ENCODE measurements around the gene SHISA9.

SHISA9 gene

DNA sequence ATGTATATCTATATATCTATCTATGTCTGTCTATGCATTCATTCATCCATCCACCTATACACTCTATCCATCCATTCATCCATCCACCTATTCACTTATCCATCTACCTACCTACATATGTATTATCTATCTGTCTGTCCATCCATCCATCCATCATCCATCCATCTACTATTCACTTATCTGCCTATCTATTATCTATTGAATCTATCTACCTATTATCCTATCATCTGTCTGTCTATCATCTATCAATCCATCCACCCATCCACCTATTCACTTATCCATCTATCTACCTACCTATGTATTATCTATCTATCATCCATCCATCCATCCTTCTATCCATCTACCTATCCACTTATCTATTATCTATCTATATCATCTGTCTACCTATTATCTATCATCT, 302.3 kb downstream of the SHISA9 start:
- DNase-seq: no peak

GRCh38 chr16:13205352-13205751, 304.0 kb downstream of the SHISA9 start:
- no peak for DNase-seq

DNA sequence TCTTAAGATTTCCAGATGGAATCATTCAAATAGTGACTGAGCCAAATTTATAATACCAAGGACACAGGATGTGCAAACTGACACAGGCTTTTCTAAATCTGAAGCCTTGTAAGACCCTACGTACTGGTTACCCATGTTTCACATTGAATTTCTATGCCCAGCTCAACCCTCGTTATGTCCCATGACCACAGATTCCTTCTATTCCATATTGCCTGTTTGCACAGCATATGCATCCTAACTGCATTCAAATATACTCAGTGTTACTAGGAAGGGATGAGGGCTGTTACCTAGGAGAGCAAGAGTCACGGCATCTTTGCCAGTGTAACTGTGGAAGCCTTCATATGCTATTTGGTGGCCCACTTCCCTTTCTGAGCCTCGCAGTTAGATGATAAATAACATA, 305.2 kb downstream of the SHISA9 start:
- DNase-seq: no peak

GRCh38 chr16:13207151-13207550, 305.8 kb downstream of the SHISA9 start:
- no peak for DNase-seq

DNA sequence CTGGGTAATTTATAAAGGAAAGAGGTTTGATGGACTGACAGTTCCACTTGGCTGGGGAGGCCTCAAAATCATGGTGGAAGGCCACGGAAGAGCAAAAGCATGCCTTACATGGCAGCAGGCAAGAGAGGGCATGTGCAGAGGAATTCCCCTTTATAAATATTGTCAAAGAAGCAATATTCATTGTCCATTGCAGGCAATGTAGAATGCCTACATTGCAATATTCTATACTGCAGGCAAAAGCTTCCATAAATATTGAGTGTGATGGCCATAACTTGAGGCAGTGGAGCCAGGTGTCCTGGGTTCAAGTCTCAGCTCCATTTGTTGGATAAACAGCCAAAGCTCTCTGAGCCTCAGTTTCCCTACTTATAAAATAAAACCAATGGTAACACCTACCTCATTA, 322.3 kb downstream of the SHISA9 start:
- DNase-seq: no peak

DNA sequence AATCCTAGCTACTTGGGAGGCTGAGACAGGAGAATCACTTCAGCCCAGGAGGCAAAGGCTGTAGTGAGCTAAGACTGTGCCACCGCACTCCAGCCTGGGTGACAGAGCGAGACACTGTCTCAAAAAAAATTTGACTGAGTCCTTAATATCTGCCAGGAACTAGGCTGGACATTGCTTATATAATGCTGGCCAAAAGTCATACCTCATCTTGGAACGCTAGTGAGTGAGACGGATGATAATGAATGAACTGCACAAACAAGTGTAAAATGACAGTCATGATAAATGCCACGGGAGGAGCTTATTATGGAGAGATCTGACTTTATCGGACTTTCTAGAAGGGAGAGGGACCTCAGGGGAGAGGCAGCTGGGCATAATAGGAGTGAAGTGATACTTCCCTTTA, 327.6 kb downstream of the SHISA9 start:
- no peak for DNase-seq

GRCh38 chr16:13231365-13231764, 330.0 kb downstream of the SHISA9 start:
- no peak for DNase-seq

DNA sequence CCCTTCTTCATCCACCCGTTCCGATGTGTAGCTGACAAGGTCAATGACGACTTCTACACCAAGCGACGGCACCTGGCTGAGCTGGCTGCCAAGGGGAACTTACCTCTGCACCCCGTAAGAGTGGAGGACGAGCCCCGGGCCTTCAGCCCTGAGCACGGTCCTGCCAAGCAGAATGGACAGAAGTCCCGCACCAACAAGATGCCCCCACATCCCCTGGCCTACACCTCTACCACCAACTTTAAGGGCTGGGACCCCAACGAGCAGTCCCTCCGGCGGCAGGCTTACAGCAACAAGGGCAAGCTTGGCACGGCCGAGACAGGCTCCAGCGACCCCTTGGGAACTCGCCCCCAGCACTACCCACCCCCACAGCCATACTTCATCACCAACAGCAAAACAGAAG, 333.6 kb downstream of the SHISA9 start:
- DNase-seq: no peak

DNA sequence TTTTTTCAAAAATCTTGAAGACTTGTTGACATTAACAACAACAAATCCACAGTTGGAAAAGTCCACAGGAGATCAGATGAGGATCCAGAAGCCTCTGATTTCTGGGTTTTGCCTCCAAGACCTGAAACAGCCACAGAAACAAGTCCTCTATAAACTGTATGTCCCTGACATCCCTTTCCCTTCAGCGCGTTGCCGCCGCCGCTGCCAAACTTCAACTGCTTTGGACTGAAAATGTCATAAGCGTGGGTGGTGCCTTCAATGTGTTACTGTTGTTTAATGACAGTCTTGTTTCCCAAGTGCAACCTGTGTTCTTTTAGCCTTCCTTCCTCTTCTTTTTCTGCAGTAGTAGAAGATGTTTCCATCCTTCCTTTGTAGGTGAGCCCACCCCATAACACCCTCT, 334.9 kb downstream of the SHISA9 start:
- no peak for DNase-seq

DNA sequence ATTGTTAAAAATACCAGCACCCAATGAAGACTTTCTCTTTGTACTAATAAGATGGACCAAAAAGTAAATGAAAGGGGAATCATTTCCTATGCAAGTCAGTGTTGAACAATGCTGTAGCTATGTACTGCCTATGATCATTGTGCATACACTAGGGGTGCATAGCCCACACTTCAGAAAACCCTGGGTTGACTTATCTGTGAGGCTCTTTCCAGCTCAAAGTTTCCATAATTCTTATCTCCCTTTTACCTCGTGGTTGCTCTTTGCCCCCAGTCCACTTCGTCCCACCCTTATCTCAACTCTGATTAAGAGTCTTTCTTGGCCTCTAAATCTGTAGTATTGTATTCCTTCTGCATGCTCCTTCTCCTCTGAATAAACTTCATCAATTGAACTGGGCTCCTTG, 336.8 kb downstream of the SHISA9 start:
- DNase-seq: no peak

DNA sequence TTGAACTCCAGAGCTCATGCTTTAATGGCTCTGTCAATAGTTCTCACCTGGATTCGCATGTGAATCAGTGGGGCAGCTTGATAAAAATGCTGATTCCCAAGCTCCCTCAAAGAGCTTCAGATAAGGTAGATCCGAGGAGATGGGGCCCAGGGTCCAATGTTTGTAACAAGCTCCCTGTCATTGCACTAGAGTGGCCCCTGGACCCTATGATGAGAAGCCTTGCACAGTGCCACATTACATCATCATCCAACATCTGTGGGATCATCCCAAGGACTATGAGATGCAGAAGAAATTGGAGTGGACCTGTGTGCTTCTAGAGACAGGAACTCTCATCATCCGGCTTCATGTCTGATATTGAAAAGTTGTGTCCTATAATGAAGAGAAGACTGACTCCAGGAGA, 340.8 kb downstream of the SHISA9 start:
- DNase-seq: no peak

DNA sequence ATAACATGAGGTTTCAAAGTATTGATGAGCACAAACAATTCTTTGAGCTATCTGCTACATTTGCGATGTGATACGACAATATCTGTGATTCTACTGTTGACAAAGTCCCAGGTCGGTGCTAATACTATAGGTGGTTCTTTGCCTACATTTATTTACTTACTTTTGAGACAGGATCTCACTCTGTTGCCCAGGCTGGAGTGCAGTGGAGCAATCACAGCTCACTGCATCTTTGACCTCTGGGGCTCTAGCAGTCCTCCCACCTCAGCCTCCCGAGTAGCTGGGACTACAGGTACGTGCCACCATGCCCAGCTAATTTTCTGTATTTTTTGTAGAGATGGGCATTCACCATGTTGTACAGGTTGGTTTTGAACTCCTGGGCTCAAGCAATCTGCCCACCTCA, 343.4 kb downstream of the SHISA9 start:
- DNase-seq: no peak

- DNase-seq: no peak
Observed at GRCh38 chr16:13245713-13246377, 344.4 kb downstream of the SHISA9 start.

DNA sequence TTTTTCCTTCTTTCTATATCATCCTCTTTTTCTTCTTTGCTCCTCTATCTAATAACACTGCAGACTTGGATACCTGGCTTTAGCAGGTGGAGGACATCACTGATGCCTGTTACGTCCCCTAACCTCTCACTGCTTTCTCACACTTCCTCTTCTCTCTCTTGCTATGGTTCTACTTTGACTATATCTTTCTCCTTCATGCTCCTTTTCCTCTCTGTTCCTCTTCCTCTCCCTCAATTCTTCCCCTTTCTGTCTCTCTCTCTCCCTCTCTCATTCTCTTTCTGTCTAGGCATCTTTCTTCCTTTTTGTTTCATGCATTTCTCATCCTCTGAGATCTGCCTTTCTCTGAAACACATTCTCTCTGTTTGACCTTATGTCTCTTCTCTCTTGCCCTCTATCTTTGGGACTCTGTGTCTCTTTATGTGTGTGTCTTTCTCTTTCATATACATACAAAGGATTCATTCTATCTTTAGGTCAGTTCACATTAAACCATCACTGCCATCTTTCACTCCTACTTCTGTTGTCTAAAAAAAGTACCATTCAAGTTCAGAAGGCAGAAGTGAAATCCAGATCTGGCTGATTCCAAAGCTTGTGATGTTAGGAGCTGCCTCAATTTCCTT, 353.7 kb downstream of the SHISA9 start:
- no peak for DNase-seq

GRCh38 chr16:13262270-13263090, 361.1 kb downstream of the SHISA9 start:
- DNase-seq: no peak

- no peak for DNase-seq
Observed at GRCh38 chr16:13264749-13265552, 363.6 kb downstream of the SHISA9 start.

- no peak for DNase-seq
Observed at GRCh38 chr16:13269359-13269758, 368.0 kb downstream of the SHISA9 start.

DNA sequence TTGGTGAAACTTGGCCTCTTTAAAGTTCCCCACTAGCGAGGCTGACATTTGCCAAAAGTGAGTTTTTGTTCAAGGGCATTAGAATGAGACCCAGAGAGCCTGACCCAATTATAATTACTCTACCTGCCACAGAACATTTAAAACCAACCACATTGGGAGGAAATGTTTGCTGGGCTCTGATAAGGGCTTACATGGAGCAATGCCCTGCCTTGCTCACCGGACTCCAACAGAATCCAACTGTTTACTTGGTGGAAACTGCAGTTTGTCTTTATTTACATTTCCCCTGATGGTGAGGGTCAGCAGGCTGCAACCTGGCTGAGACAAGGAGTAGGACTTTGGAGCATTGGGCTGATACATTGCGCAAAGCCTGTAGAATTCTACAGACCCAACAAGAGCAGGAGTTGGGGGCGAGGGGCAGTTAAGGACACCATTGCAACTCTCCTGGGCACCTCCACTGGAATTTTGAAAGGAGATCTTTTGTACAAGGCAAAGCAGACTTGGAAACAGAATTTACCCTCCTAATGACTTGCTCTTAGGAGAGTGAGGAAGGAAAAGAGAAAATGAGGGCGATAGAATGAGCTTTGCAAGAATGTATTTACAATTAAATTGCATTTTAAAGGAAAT, 368.6 kb downstream of the SHISA9 start:
- DNase-seq: no peak

GRCh38 chr16:13270602-13271001, 369.2 kb downstream of the SHISA9 start:
- DNase-seq: no peak

DNA sequence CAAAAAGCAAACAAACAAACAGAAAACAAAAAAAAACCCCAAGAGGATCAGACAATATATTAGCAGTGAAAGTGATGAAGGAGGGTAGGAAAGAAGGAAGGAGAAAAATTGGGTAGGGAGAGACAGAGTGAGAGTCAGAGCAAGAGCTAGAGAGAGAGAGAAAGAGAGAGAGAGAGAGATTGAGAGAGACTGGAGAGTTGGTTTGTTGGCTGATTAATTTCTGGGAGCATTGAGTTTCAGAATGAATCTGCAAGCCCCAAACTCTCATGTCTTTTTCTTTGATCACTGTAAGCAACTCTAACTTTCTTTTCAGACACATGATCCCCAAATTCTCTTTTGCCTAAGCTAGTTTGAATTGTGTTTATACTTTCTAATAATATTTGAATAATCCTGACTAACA, 388.1 kb downstream of the SHISA9 start:
- no peak for DNase-seq
